ENCODE measurements around the gene ACR. TPM values are rescaled to one million over a fixed set of nuclear protein-coding genes. Genes with fewer than 3 reads are reported as not detected.

ACR gene
- total and polyA plus RNA-seq, 2 of the 4 experiments (the other 2 are of a cell fraction): not detected

- no peak overlapping the region for H4K8ac ChIP-seq (ENCODE audit: low read depth in 2 of 2, low read length in 2 of 2)
- intact Hi-C loops (cut with micrococcal nuclease): no loop called here
- no peaks in the 10 kb centered on the region for H3K9me3 ChIP-seq (ENCODE audit: control insufficient read depth, insufficient read depth, low read length)
- in situ Hi-C loops (cut with MboI; ENCODE audit: low sequenced_read_pairs): no loop called here
- no peak overlapping the region for H2BK5ac ChIP-seq (ENCODE audit: low read depth, low read length, poor library complexity, severe bottlenecking)
- H2BK15ac ChIP-seq (ENCODE audit: low read depth, low read length): no peak overlapping the region
- no peak overlapping the region for H3K14ac ChIP-seq (replicated peaks; ENCODE audit: low read depth, low read length)
- ATAC-seq (ENCODE audit: low read depth) (no peak), DNase-seq (no peak)
- H2AK9ac ChIP-seq (replicated peaks; ENCODE audit: low read depth, low read length, poor library complexity): no peak overlapping the region
- peaks cover 5% of the 10 kb centered on the region; the same call in 1 of the 2 replicates for H3K27me3 ChIP-seq (ENCODE audit: control insufficient read depth, insufficient read depth, low read length)
- H2AFZ ChIP-seq (replicated peaks; ENCODE audit: low read length, poor library complexity): no peak overlapping the region
- no peak overlapping the region for H3K4me2 ChIP-seq (ENCODE audit: low read depth, low read length)
- no peak overlapping the region for H2BK120ac ChIP-seq (ENCODE audit: low read depth, low read length)
- H3K23ac ChIP-seq (ENCODE audit: low read depth, low read length): no peak overlapping the region
- no peak overlapping the region for H2BK20ac ChIP-seq (ENCODE audit: low read depth, low read length)
- H3K9me1 ChIP-seq (ENCODE audit: insufficient read depth, low read length): peaks cover 8% of the 10 kb centered on the region
- no peaks in the 10 kb centered on the region for H4K20me1 ChIP-seq (ENCODE audit: insufficient read depth, low read length)
- no peaks in the 10 kb centered on the region for H3K79me1 ChIP-seq (ENCODE audit: low read depth in 1 of 2, low read length in 2 of 2)
- BruUV-seq (replicated peaks): no TSS peak
- H3K36me3 ChIP-seq (ENCODE audit: control insufficient read depth, insufficient read depth, low read length): no peaks in the 10 kb centered on the region
- POLR2A ChIA-PET (ENCODE audit: unreplicated experiment): no interaction called here
- dilution Hi-C loops (cut with HindIII; ENCODE audit: low sequenced_read_pairs, unreplicated experiment): no loop called here
- no peak overlapping the region for H4K5ac ChIP-seq (ENCODE audit: low read depth, low read length)
- H3K56ac ChIP-seq (ENCODE audit: extremely low read depth, insufficient read depth, low read length): no peak overlapping the region
- no peak overlapping the region for H3K4me3 ChIP-seq (ENCODE audit: insufficient read depth, low read depth, low read length)
- no peak overlapping the region for H3K18ac ChIP-seq (ENCODE audit: low read depth, low read length)
- no peak overlapping the region for H3K4ac ChIP-seq (ENCODE audit: low read depth, low read length)
- no peaks in the 10 kb centered on the region for H3K4me1 ChIP-seq (ENCODE audit: control insufficient read depth, insufficient read depth, low read length)
- WGBS, 2 experiments (ENCODE audit: extremely low coverage in 2 of 2, insufficient read length in 1 of 2): 90% methylated on average over 12 of the region's 22 CpGs; no CpG with 5 or more reads in 1 of the 2 experiments
- H2AK5ac ChIP-seq (ENCODE audit: low read depth, low read length): no peak overlapping the region
- H3K27ac ChIP-seq (ENCODE audit: insufficient read depth, low read length): no peak overlapping the region
- TF ChIP-seq MAFK (IDR thresholded peaks at IDR 0.05; ENCODE audit: low read depth, low read length): no peak
- H4K91ac ChIP-seq (ENCODE audit: insufficient read depth, low read depth, low read length): no peak overlapping the region
- CTCF ChIA-PET: no interaction called here
- H3K9ac ChIP-seq (ENCODE audit: low read depth, low read length): no peak overlapping the region
Measured at GRCh38 chr22:50714631-50715179, 23.3 kb upstream of the ACR start.

All from IMR-90 (cell line).